ENCODE data around the gene CCZ1.

- TF ChIP-seq CTCF (conservative IDR thresholded peaks at IDR 0.05) (no peak), EZH2 (IDR thresholded peaks at IDR 0.05; ENCODE audit: low read depth) (no peak)
These were observed 6.0 kb upstream of the CCZ1 start for GRCh38 chr7:5892498-5892897.

All from PC-9 (cell line).